ENCODE data around the gene TMEM174.

The TMEM174 gene

DNA sequence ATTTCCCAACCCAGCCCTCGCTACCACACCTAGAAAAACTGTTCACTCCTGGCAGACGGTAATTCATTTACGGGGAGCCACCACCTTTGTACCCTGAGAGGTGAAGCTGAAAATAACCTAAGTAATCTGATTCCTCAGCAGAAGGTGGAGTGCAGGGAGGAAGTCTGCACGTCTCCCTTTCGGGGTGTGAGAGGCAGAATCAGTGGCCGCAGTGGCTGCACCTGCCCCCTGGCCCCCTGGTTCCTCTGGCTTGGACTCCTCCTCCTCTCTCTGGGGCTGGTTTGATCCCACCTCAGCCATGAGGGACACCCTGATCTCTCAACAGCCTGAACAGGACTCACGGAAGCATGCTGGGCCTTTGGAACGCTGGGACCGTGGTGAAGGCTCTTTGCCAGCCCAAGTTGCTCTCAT, 10.5 kb downstream of the TMEM174 start:
- H3K14ac ChIP-seq (ENCODE audit: low read length in 2 of 2) = no peak overlapping the region
- no peak overlapping the region for H3K4ac ChIP-seq (ENCODE audit: low read depth in 1 of 2, low read length in 2 of 2)
- WGBS = 86% methylated on average over 9 of the region's 9 CpGs
- no peak overlapping the region for H3K27ac ChIP-seq (ENCODE audit: low read length, poor library complexity, severe bottlenecking)
- H3K27me3 ChIP-seq (ENCODE audit: control insufficient read depth in 1 of 2, insufficient read depth in 1 of 2, low read length in 2 of 2) = peaks cover 0 to 21% of the 10 kb centered on the region in 2 experiments
- no peak overlapping the region for H3K18ac ChIP-seq (ENCODE audit: low read depth in 1 of 2, low read length in 2 of 2)
- H2BK15ac ChIP-seq (ENCODE audit: low read depth, poor library complexity, severe bottlenecking) = no peak overlapping the region
- H2AK5ac ChIP-seq (ENCODE audit: low read length, severe bottlenecking) = peak overlapping the region; percentile 7
- no peak overlapping the region for H3K4me3 ChIP-seq (ENCODE audit: insufficient read depth in 1 of 2, low read depth in 1 of 2, low read length in 2 of 2)
- H3K4me2 ChIP-seq (ENCODE audit: low read length, poor library complexity, severe bottlenecking) = no peak overlapping the region
- H3K9ac ChIP-seq (ENCODE audit: low read length) = no peak overlapping the region
- no peak for DNase-seq
- no peak overlapping the region for H2BK120ac ChIP-seq (ENCODE audit: low read depth, low read length)
- H3K9me3 ChIP-seq (ENCODE audit: control insufficient read depth, low read length) = peaks cover 9% of the 10 kb centered on the region
- H4K91ac ChIP-seq (ENCODE audit: low read length) = no peak overlapping the region
- no peaks in the 10 kb centered on the region for H3K36me3 ChIP-seq (ENCODE audit: control insufficient read depth in 1 of 2, insufficient read depth in 2 of 2, low read depth in 1 of 2, low read length in 2 of 2)
- no peak overlapping the region for H2BK5ac ChIP-seq (ENCODE audit: low read depth, low read length, poor library complexity, severe bottlenecking)
- H3K23ac ChIP-seq (ENCODE audit: low read length in 2 of 2) = no peak overlapping the region
- H2BK12ac ChIP-seq (ENCODE audit: low read length in 2 of 2) = no peak overlapping the region
- H3K79me1 ChIP-seq (replicated peaks; ENCODE audit: low read length, poor library complexity, severe bottlenecking) = no peaks in the 10 kb centered on the region
- peaks cover 8% of the 10 kb centered on the region for H3K4me1 ChIP-seq (ENCODE audit: control insufficient read depth, insufficient read depth, low read depth, low read length)
- no peak overlapping the region for H2AFZ ChIP-seq (ENCODE audit: low read depth, low read length)
- H4K8ac ChIP-seq (ENCODE audit: low read length) = no peak overlapping the region

- peaks cover 0 to 10% of the 10 kb centered on the region in 2 experiments for H3K27me3 ChIP-seq (ENCODE audit: control insufficient read depth in 1 of 2, insufficient read depth in 1 of 2, low read length in 2 of 2)
- H4K91ac ChIP-seq (ENCODE audit: low read length) = no peak overlapping the region
- H3K27ac ChIP-seq (ENCODE audit: low read length, poor library complexity, severe bottlenecking) = peak overlapping the region; percentile 23
- no peak overlapping the region for H3K4ac ChIP-seq (ENCODE audit: low read depth in 1 of 2, low read length in 2 of 2)
- H2BK12ac ChIP-seq (ENCODE audit: low read length in 2 of 2) = no peak overlapping the region
- H3K4me2 ChIP-seq (ENCODE audit: low read length, poor library complexity, severe bottlenecking) = no peak overlapping the region
- H3K4me3 ChIP-seq (ENCODE audit: insufficient read depth in 1 of 2, low read depth in 1 of 2, low read length in 2 of 2) = no peak overlapping the region
- no peak overlapping the region for H2BK120ac ChIP-seq (ENCODE audit: low read depth, low read length)
- no peak for DNase-seq
- H3K9ac ChIP-seq (ENCODE audit: low read length) = peak overlapping the region; percentile 7
- peaks cover 9% of the 10 kb centered on the region for H3K9me3 ChIP-seq (ENCODE audit: control insufficient read depth, low read length)
- peak overlapping the region; percentile 57 for H2AK5ac ChIP-seq (ENCODE audit: low read length, severe bottlenecking)
- H3K23ac ChIP-seq (ENCODE audit: low read length in 2 of 2) = peak overlapping the region in 1 of 2 experiments; percentile 84
- H3K4me1 ChIP-seq (ENCODE audit: control insufficient read depth, insufficient read depth, low read depth, low read length) = peaks cover 23% of the 10 kb centered on the region
- H3K14ac ChIP-seq (ENCODE audit: low read length in 2 of 2) = no peak overlapping the region
- H3K36me3 ChIP-seq (ENCODE audit: control insufficient read depth in 1 of 2, insufficient read depth in 2 of 2, low read depth in 1 of 2, low read length in 2 of 2) = no peaks in the 10 kb centered on the region
- no peak overlapping the region for H3K18ac ChIP-seq (ENCODE audit: low read depth in 1 of 2, low read length in 2 of 2)
- no peak overlapping the region for H2BK15ac ChIP-seq (ENCODE audit: low read depth, poor library complexity, severe bottlenecking)
- H3K79me1 ChIP-seq (replicated peaks; ENCODE audit: low read length, poor library complexity, severe bottlenecking) = no peaks in the 10 kb centered on the region
- H2AFZ ChIP-seq (ENCODE audit: low read depth, low read length) = no peak overlapping the region
- no peak overlapping the region for H2BK5ac ChIP-seq (ENCODE audit: low read depth, low read length, poor library complexity, severe bottlenecking)
- no peak overlapping the region for H4K8ac ChIP-seq (ENCODE audit: low read length)
- 78% methylated on average over 2 of the region's 2 CpGs for WGBS
Measured at GRCh38 chr5:73186976-73187375, 14.0 kb downstream of the TMEM174 start.

DNA sequence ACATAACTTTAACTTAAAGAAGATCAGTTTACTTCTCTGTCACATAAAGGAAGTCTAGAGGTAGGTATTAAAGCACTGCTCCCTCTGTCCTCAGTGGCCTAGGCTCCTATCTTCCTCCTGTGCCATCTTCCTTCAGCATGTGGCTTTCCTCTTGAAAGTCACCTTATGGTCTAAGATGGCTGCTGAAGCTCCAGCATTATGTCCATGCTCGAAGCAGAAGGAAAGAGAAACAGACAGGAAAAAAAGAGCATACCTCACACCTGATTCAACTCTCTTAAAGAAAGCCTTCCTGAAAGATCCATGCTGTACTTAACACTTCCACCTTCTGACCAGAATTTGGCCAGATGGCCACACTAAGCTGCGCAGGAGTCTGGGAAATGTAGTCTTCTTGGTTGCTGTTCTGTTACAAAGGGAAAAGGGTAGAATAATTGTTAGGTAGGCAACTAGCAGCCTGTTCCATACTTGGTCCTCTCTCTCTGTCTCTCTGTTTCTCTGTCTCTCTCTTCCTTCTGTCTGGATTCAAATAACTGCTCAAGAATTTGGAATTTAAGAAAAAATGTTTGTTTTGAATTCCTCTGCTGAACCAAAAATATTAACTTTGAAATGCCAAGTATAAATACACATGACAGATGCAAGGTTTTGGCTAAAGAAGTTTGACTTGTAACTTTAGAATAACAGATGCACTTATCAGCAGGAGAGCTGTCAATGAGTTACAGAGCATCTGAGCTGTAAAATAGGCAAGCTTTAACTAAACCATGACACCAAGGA, 16.0 kb downstream of the TMEM174 start:
- Histone ChIP-seq H3K18ac (ENCODE audit: low read depth in 1 of 2, low read length in 2 of 2) (no peak overlapping the region), H3K9me3 (ENCODE audit: control insufficient read depth, low read length) (peaks cover 7% of the 10 kb centered on the region), H2BK15ac (ENCODE audit: low read depth, poor library complexity, severe bottlenecking) (no peak overlapping the region), H3K4me3 (ENCODE audit: insufficient read depth in 1 of 2, low read depth in 1 of 2, low read length in 2 of 2) (no peak overlapping the region), H3K36me3 (ENCODE audit: control insufficient read depth in 1 of 2, insufficient read depth in 2 of 2, low read depth in 1 of 2, low read length in 2 of 2) (no peaks in the 10 kb centered on the region), H3K9ac (ENCODE audit: low read length) (peak overlapping the region; percentile 36), H2BK12ac (ENCODE audit: low read length in 2 of 2) (no peak overlapping the region), H2BK5ac (ENCODE audit: low read depth, low read length, poor library complexity, severe bottlenecking) (peak overlapping the region; percentile 33), H2AFZ (ENCODE audit: low read depth, low read length) (no peak overlapping the region), H4K8ac (ENCODE audit: low read length) (no peak overlapping the region), H4K91ac (ENCODE audit: low read length) (no peak overlapping the region), H3K23ac (ENCODE audit: low read length in 2 of 2) (no peak overlapping the region), H2BK120ac (ENCODE audit: low read depth, low read length) (no peak overlapping the region), H3K79me1 (replicated peaks; ENCODE audit: low read length, poor library complexity, severe bottlenecking) (no peaks in the 10 kb centered on the region), H3K27ac (ENCODE audit: low read length, poor library complexity, severe bottlenecking) (peak overlapping the region; percentile 100), H3K14ac (ENCODE audit: low read length in 2 of 2) (no peak overlapping the region), H3K4ac (ENCODE audit: low read depth in 1 of 2, low read length in 2 of 2) (peak overlapping the region in 1 of 2 experiments; percentile 7), H3K4me1 (ENCODE audit: control insufficient read depth, insufficient read depth, low read depth, low read length) (peaks cover 20% of the 10 kb centered on the region), H3K4me2 (ENCODE audit: low read length, poor library complexity, severe bottlenecking) (no peak overlapping the region), H3K27me3 (ENCODE audit: control insufficient read depth in 1 of 2, insufficient read depth in 1 of 2, low read length in 2 of 2) (peaks cover 0 to 12% of the 10 kb centered on the region in 2 experiments), H2AK5ac (ENCODE audit: low read length, severe bottlenecking) (peak overlapping the region; percentile 97)
- no peak for DNase-seq
- 95% methylated on average over 1 of the region's 2 CpGs for WGBS

DNA sequence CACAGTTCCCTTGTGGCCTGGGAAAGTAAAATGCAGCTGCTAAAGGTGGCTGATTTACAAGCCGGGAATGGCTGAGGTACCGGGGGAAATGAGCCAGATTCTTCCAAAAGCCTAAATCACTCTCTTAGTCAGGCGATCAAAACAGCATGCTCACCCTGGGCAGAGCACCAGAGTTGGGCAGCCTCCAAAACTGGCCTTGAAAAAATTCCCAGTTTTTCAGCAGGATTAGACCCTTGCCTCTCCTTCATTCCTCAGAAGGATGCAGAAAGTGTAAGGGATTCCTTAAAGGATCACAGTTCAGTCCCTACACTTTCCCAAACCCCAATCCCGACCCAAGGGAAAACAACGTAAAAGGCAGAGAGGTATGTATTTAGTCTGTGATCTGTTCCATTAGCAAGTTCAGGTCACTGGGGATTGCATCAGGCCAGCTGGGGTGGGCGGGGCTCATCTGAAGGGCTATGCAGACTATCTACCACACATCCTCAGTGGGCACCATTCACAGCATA, 16.9 kb downstream of the TMEM174 start:
- 58% methylated on average over 3 of the region's 6 CpGs for WGBS
- no peak overlapping the region for H3K14ac ChIP-seq (ENCODE audit: low read length in 2 of 2)
- H4K91ac ChIP-seq (ENCODE audit: low read length) = no peak overlapping the region
- H3K9ac ChIP-seq (ENCODE audit: low read length) = peak overlapping the region; percentile 36
- no peaks in the 10 kb centered on the region for H3K9me3 ChIP-seq (ENCODE audit: control insufficient read depth, low read length)
- H3K79me1 ChIP-seq (replicated peaks; ENCODE audit: low read length, poor library complexity, severe bottlenecking) = no peaks in the 10 kb centered on the region
- no peak overlapping the region for H3K23ac ChIP-seq (ENCODE audit: low read length in 2 of 2)
- H4K8ac ChIP-seq (ENCODE audit: low read length) = no peak overlapping the region
- H2BK120ac ChIP-seq (ENCODE audit: low read depth, low read length) = no peak overlapping the region
- no peak overlapping the region for H2BK15ac ChIP-seq (ENCODE audit: low read depth, poor library complexity, severe bottlenecking)
- H2AK5ac ChIP-seq (ENCODE audit: low read length, severe bottlenecking) = peak overlapping the region; percentile 96
- no peak overlapping the region for H2BK12ac ChIP-seq (ENCODE audit: low read length in 2 of 2)
- H2AFZ ChIP-seq (ENCODE audit: low read depth, low read length) = no peak overlapping the region
- no peak overlapping the region for H3K4ac ChIP-seq (ENCODE audit: low read depth in 1 of 2, low read length in 2 of 2)
- peaks cover 20% of the 10 kb centered on the region for H3K4me1 ChIP-seq (ENCODE audit: control insufficient read depth, insufficient read depth, low read depth, low read length)
- H3K4me2 ChIP-seq (ENCODE audit: low read length, poor library complexity, severe bottlenecking) = peak overlapping the region; percentile 13
- DNase-seq = peak; percentile 11
- H3K36me3 ChIP-seq (ENCODE audit: control insufficient read depth in 1 of 2, insufficient read depth in 2 of 2, low read depth in 1 of 2, low read length in 2 of 2) = no peaks in the 10 kb centered on the region
- no peak overlapping the region for H3K18ac ChIP-seq (ENCODE audit: low read depth in 1 of 2, low read length in 2 of 2)
- peaks cover 0 to 18% of the 10 kb centered on the region in 2 experiments for H3K27me3 ChIP-seq (ENCODE audit: control insufficient read depth in 1 of 2, insufficient read depth in 1 of 2, low read length in 2 of 2)
- peak overlapping the region; percentile 99 for H2BK5ac ChIP-seq (ENCODE audit: low read depth, low read length, poor library complexity, severe bottlenecking)
- H3K27ac ChIP-seq (ENCODE audit: low read length, poor library complexity, severe bottlenecking) = peak overlapping the region; percentile 100
- H3K4me3 ChIP-seq (ENCODE audit: insufficient read depth in 1 of 2, low read depth in 1 of 2, low read length in 2 of 2) = no peak overlapping the region
